GM21737 (cell line): ENCODE results near the gene VOPP1.

Experiments used
- ATAC-seq: cut with Tn5 transposase; IDR thresholded peaks from one replicate; pipeline ENCODE4 v1.9.1; 2021; ENCODE audit warnings: mild to moderate bottlenecking, moderate library complexity; ENCODE audit not compliant: unreplicated experiment

VOPP1 gene

GRCh38 chr7:55533729-55534080 lies 38.6 kb downstream of the VOPP1 start:
- no peak for ATAC-seq

GRCh38 chr7:55533050-55533728 lies 39.1 kb downstream of the VOPP1 start:
- peak; percentile 48 for ATAC-seq

GRCh38 chr7:55532150-55532917 lies 40.0 kb downstream of the VOPP1 start:
- no peak for ATAC-seq

DNA sequence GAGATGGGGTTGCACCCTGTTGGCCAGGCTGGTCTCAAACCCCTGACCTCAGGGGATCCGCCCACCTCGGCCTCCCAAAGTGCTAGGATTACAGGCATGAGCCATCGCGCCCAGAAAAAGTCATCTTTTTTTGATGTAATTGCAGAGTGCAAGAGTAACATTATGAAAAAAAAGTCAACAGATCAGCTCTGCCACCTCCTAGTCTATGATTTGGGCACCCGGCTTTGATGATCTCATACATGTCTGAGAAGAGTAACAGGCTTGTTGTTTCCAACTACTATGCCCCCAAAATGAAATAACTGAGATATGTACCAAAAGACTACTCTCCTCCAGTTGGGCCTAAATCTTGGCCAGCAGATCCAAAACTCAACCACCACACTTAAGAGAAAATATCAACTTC lies 40.8 kb downstream of the VOPP1 start:
- ATAC-seq = no peak

GRCh38 chr7:55527307-55527706 lies 45.0 kb downstream of the VOPP1 start:
- no peak for ATAC-seq

DNA sequence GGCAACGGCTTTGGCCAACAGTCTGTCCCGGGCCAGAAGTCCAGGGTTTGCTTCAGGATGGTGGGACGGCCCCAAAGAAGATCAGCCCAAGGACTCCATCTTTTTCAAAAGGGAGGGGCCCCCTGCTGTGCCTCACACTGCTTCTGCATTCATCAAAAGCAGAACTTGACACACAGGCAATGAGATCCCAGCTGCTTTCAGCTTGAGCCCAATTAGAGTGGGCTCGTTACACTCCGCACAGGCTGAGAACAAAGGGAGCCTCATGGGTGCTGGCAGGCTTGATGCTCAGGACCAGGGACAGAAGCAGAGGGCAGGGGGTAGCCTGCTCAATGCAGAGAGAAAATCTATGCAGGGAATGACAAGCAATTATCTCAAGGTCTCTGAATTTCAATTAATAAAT lies 45.5 kb downstream of the VOPP1 start:
- ATAC-seq = peak; percentile 52

DNA sequence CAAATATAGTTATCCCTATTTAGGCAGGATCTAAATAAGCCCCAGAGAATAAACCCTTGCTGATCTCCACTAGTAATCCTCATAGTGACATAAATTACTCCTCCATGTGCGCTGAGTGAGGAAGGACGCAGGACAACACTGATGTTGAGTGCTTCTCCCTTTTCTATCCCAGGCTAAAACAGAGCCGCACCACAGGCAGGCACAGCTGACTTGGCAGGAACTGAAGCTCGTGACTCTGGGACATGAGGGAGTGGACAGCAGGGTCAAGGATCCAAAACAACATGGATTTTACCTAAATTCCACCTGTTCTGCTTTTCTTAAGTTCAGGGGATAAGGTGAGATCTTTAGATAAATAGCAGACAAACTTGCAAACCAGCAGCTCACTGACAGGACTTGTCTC lies 46.0 kb downstream of the VOPP1 start:
- no peak for ATAC-seq

DNA sequence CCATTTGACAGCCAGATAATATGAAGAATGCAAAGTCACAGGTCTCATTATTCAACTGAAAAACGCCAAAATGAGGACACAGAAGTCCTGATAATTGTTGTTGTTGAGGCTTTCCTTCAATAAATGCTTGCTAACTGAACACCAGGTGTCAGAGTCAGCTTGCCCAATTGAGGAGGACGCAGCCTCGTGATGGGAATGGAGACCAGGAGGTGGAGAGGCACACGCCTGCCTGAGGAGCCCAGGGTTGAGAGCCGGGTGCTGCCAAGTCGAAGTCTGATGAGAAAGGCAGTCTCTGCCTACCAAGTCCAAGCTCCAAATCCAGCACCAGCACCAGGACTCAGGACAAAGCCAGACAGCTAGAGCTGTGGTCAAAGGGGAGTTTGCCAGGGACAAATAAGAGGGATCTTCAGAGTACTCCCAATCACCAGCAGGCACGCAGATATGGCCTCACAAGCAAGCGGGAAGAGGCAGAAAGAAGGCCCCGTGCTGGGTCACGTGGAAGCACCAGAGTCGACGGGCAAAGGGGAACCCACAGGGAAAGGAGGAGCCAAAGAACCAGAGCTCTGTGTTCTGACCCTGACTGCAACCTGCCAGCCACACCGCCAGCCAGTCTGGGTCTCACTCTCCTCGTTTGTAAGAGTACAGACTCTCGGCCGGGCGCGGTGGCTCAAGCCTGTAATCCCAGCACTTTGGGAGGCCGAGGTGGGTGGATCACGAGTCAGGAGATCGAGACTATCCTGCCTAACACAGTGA lies 47.6 kb downstream of the VOPP1 start:
- no peak for ATAC-seq

DNA sequence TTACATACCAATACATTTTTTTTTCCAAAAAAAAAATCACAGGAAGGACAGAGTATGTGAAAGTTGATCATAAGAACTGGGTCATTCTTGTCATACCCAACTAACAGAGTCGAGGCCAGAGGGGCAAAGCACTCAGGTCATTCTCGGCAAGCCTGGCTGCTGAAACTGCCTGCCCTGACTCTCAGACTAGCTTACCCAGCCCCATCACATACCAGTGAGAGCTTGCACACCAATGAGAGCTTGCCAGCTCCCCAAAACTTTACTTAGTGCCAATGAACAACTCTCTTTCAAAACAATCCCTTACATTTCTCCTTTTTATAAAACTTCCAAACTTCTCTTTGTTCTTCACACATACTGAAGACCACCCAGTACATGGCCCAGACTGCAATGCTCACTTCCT lies 48.9 kb downstream of the VOPP1 start:
- no peak for ATAC-seq

- no peak for ATAC-seq
These were observed 50.1 kb downstream of the VOPP1 start for GRCh38 chr7:55521917-55522902.

DNA sequence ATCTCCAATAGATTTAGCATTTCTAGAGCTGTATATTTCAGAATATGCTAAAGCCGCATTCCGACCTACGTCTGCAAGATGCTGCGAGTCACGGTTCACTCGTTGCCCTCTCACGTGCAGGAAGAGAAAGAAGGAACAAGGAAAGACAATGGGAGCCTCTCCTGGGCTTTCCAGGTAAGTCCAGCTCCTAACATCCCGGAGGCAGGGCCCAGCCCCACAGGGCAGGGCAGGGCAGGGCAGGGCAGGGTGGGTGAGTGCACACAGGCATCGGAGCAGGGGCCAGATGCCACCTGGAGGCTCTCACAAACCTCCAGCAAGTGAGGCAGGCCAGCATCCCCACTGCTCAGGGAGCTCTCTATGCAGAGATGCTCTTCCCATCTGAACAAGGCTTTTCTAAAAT lies 50.8 kb downstream of the VOPP1 start:
- no peak for ATAC-seq

GRCh38 chr7:55520426-55521140 lies 51.7 kb downstream of the VOPP1 start:
- no peak for ATAC-seq

DNA sequence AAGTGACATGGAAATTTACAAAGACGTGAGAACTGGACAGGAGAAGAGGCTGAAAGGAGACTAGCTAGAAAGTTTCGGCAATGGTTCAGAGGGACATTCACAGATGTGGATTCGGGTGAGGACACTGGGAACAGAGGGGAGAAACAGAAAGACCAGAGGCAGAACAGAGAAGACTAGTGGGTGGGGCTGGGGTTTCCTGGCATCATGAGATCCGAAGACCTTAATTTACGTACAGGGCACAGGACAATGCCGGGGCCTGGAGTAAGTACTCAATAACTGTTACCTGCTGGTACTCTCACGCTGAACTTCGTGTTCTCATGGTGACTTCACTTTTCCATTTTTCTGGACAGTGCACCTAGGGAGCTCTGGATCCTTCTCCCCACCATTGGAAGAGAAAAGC lies 53.5 kb downstream of the VOPP1 start:
- ATAC-seq = no peak

- ATAC-seq = no peak
These were observed 54.2 kb downstream of the VOPP1 start for GRCh38 chr7:55517936-55518689.

GRCh38 chr7:55517191-55517633 lies 55.1 kb downstream of the VOPP1 start:
- ATAC-seq = peak; percentile 60

GRCh38 chr7:55516409-55516808 lies 55.9 kb downstream of the VOPP1 start:
- no peak for ATAC-seq

DNA sequence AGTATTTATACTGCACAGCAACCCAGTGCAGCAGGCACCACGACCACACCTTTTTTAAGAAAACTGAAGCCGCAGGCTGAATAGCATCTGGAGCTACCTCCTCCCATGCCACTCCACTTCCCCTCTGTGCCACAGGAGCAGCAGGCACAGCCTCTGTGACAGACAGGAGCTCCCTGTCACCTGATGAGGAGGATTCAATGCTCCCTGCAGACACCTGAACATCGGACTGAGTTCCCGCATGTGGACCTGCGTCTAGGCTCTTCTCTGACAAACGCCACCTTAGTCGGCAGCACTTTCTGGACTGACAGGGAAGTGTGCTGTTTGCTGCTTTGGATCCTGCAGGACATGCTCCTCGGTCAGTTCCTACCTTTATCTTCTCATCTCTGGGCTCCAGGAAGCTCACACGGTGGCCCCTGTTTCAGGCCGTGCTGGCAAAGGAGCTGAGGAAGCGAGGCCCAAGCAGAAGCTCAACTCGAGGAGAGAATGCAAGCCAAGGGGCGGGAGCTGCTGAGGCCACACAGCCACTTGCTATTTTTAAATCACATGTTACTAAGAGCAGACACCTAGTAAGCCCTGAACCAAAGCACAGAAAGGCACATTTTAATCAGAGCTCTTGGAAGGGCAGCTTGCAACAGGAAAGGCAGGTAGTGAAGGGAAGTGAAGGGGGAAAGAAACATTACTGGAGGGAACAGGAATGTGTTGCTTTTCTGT lies 56.6 kb downstream of the VOPP1 start:
- ATAC-seq = peak; percentile 37

DNA sequence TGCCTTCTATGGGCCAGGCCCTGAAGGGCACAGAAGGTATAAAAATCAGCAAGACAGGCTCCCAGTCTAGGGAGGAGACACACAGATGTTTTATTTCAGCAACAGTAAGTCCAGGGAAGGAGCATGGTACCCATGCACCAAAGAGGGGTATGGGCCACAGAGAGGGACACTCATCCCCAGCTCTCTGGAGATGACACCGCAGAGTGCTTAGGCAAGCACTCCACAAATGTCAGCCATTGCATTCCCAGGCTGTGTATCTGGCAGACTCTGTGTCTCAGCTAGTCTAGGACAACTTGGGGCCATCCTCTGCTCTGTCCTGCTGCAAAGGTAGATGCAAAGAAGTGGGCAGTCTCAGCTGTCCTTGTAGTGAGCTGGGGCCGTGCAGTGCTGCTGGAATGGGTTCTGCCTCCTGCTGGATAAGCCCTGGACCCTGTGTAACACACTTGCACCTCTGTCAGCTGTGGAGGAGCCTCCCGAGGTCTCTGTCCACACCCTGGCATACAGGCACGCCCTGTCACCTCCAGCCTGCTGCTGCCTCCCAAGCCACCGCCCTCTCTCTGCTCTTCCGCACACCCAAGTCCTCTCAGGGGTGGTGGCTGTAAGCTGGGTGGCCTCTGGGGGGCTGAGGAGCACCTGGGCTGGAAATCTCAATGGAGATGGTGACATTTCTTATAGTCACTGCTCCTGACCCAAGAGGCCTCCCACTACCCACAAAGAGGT lies 57.6 kb downstream of the VOPP1 start:
- no peak for ATAC-seq
